Stimulated activated naive CD4-positive, alpha-beta T cell (primary cell): ENCODE results near the gene VCAM1.

Experiments
- DNase-seq, 6 experiments: peaks; one replicate each; lab custom pipeline; 2025; lab: John Stamatoyannopoulos, UW

The VCAM1 gene

DNA sequence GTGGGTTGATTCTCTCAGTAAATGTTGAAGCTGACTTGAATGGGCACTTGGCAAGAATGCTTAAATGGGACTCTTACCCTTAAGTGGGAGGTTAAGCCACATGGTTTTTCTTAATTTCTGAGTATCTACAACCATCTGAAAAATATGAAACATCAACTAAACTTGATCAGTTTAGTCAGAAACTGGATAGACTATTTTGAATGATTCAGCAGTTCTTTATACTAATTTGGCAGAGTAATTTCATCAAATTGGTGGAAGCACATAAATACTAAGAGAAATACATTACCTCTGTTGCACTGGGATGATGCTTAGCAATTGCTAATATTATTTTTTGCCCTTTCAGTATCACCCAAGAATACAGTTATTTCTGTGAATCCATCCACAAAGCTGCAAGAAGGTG is 4.7 kb downstream of the VCAM1 start:
- DNase-seq = no peak

DNA sequence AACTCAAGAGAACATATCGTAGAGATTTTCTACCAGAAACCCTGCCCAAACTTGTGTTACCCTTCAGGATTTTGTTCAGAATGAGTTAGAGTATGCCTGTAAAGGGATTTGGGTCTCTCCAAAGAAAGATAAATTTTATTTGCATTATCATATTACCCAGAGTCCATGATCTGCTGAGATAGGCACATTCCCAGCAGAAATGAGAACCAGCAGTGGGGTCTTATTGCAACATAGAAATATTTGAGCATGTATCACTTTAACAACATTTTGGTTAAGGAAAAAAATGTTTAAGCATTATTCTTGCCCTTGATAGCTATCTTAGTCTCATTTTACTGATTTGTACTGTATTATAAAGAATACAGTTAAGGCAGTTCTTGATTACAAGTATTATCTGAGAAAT is 10.6 kb downstream of the VCAM1 start:
- no peak for DNase-seq

DNA sequence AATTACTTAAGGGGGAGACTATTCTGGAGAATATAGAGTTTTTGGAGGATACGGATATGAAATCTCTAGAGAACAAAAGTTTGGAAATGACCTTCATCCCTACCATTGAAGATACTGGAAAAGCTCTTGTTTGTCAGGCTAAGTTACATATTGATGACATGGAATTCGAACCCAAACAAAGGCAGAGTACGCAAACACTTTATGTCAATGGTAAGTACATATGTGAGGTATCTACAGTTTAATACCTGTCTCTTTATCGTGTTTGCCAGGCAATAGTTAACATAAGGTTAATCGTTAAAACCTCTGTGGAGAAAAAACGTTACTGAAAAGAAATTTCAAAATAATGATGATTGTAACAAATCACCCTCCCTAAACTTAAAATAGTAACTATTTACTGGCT is 11.8 kb downstream of the VCAM1 start:
- no peak for DNase-seq

DNA sequence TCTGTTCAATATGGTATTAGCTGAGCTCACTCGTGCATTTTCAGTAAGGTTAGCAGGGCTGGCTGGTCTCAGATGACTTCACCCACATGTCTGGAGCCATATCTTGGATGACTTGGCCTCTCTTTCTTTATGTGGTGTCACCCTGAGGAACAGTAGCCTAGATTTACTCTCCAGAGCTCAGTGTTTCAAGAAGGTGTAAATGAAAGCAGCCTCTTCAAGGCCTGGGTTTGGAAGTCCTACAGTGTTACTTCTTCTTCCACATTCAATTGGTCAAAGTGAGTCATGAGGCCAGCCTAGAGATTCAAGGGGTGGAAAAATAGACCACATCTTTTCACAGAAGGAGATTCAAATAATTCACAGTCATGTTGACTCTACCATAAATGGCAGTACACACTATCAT is 12.2 kb downstream of the VCAM1 start:
- DNase-seq = no peak

DNA sequence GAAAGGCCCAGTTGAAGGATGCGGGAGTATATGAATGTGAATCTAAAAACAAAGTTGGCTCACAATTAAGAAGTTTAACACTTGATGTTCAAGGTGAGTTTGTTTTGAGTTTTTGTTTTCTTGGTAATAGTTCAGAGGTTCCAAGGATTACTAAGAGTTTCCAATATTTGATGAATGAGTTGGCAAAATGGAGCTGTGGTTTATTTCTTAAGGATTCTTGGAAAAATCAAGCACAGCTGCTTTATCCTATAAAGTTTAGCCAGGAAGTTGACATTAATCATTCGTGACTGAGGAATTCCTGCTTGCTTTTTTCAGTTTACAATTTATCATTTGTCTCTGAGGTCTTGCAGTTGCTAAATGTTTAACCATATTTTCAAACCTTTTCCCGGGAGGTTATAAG is 15.1 kb downstream of the VCAM1 start:
- no peak for DNase-seq

DNA sequence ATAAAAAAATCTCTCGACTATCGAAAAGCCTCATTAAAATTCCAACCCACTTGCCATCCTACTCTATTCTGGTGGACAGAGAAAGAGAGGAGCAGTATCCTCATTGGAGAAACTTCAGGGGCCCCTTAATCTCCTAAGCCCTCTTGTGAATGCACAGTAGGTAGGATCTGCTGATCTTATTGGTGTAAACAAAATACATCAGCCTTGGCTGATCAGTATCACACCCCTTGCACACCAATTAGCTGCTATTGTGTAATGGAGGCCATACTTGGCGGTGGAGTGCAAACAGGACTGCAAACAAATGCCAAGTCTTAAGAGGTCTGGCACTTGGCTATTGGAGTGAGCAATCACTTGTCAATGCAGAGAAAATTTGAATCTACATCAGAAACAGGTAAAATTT is 15.7 kb downstream of the VCAM1 start:
- DNase-seq = no peak

DNA sequence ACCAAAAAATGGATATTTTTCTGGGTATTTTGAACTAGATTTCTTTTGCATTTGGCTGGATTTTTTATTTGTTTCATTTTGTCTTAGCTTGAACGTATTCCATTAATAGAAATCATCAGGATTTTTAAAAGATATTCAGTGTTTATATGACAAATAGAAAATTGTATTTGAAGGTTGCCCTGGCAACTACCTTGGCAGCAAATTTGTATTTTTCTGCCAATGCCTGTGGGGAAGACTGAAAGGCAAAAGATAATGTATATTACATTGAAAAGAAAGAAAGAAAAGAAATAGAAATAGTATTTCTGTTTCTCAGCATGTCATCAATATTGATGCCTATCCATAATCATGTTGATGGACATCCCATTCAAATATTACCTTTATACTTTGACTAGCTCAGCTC is 16.8 kb downstream of the VCAM1 start:
- DNase-seq = no peak

DNA sequence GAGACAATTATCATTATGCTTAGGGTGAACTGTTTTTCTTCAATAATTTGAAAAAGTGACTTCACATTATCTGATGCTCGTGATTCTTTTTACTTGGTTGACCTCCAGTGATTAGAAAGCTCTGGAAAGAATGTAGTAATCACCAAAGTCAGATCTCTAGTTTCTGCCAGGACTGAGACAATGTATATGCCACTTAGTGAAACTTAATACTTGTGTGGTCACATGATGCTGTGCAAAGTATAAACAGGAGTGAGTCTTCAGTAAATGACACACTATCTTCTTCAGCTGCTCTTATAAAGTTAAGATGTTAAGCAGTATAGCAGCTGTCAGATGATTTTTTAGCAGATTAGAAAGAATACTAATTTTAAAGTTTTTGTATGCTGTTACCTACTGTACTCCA is 17.2 kb downstream of the VCAM1 start:
- no peak for DNase-seq

DNA sequence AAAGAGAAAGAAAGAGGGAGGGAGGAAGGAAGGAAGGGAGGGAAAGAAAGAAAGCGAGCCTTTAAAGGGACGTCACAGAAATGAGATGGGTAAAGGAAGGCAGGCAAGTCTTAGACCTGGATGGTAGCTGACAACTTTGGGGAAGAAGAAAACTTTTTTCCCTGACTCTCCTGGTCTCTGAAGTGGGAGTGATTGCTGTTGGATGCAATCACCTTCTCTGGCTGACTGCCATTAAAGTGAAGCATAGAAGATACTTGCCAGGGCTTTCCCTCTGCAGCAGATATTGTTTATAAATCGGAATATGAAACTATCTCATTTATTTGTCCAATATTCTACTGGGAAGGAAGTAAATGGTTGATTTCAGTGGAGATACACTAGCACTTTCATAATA is 27.0 kb downstream of the VCAM1 start:
- no peak for DNase-seq

DNA sequence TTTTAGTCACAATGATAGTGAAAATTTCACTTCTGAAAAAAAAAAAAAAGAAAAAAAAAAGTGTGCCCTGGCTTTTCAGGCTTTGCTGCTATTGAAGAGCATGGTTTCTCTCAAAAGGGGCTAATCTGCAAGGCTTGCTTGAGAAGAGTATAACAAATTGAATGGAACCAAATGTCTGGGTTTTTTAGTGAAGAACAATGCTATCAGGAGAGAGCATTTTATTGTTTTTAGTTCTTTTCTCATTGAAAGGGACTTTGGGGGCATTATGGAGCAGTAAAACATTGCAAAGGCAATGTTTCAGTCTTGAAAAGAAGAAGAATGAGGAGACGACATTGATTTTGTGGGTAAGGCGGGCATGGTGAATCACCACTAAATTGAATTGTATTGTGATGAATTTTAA is 28.2 kb downstream of the VCAM1 start:
- no peak for DNase-seq

DNA sequence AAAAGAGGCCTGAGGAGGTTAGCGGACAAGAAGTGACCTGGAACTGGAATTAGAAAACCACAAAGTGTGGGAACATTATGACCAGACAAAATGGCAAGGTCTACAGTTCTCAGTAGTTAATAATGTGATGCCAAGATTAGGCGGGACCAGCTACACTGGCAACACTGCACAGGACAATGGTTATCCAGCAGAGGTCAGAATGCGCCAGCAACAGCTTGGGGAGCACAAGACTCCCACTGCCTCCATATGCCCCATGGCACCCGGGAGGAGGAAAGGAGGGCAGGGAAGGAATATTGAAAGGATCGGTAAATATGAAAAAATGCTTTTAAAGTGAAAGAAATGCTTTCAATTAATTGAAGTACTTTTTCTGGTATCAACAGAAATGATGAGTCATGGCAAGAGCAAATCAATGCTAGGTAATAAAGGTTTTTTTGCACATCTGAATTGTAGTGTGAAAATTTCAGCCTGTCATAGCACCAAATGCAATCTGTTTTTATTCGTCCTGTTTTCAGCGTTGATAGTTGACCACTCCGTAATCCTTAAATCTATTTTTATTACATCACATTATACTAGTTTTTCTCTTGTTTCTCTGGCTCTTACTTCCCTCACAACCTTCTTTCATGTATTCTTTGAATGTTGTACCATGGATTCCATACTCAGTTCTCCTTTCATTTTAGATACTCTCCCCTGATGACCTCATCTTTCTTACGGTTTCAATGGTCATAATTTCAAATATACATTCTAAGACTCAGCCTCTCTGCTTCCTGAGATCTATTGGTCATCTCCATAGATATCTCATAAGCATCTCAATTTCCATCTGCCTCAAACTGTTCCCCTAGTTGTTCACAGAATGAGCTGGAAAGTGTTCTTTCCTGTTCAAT is 30.7 kb downstream of the VCAM1 start:
- DNase-seq = no peak

DNA sequence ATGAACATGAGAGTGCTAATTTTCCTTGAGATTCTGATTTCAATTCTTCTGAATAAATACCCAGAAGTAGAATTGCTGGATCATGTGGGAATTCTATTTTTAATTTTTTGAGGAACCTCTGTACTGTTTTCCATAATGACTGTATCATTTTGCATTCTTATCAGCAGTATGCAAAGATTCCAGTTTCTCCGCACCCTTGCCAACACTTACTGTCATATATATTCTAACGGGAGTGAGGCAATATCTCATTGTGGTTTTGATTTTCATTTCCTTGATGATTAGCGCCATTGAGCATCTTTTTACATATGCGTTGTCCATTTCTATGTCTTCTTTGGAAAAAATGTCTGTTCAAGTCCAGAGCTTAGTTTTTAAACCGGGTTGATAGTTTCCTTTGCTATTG is 33.2 kb downstream of the VCAM1 start:
- no peak for DNase-seq

DNA sequence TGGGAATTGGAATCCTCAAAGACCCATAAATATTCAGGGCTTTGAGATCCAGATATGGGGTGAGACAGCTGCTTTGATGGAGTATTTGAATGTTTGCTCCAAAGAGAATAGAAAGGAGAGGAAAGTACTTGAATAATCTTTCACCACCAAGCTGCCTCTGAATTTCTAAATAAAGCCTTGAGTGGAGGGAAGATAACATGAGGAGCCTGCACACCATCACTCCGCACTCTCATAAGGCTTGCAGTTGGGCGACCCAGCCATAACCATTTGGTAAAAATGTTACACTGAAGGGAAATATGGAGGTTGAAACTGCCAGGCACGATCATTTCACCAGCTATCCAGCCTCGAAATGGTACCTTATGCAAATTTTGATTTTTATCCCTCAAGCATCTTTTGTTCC is 38.4 kb downstream of the VCAM1 start:
- no peak for DNase-seq

DNA sequence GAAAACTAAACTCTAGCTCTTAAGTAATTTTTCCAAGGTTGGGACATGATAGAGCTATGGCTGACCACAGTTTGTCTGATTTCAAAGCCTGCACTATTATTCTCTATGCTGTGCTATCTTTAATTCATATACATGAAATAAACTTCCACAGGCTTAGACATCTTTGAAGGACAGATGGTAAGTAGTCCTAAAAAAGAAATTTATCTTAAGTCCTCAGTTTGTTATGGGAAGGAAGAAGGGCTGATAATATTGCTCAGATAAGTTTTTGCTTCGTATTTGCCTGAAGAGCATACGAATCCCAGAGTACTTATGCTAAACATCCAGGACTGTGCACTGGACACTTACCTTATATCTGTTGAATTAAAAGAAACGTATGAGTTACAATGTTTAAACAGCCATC is 39.6 kb downstream of the VCAM1 start:
- no peak for DNase-seq

DNA sequence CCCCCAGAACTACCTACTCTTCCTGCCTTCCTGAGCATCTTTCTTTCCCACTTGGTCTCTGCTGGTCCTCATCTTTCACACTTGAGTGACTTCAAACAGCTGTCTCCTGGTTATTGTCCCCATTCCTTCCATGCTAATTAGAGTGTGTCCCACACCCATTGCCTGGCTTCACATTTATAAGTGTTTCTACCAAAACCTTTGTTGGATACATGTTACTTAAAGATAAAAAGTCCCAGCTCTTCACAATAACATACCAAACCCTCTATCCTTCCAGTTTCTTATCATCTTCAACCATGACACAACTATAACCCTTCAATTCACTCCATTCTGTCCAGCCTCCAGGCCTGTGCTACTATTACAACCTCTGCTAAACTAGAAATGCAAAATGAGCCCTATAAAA is 41.0 kb downstream of the VCAM1 start:
- no peak for DNase-seq

DNA sequence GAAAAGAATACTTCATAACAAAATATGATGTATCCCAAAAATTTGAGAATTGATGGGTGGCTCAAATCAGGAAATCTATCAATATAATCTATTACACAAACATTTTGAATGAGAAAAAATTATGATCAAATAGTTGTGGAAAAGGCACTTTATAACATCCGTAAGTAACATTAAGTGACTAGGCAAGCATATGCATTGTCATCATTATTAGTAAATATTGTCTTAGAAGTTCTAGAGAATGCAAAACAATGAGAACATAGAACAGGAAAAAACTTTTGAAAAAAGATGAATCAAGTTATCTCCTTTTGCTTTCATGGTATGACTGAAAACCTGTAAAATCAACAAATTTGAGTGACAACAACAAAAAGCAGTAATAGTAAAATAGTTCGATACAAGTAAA is 42.9 kb downstream of the VCAM1 start:
- DNase-seq = no peak

DNA sequence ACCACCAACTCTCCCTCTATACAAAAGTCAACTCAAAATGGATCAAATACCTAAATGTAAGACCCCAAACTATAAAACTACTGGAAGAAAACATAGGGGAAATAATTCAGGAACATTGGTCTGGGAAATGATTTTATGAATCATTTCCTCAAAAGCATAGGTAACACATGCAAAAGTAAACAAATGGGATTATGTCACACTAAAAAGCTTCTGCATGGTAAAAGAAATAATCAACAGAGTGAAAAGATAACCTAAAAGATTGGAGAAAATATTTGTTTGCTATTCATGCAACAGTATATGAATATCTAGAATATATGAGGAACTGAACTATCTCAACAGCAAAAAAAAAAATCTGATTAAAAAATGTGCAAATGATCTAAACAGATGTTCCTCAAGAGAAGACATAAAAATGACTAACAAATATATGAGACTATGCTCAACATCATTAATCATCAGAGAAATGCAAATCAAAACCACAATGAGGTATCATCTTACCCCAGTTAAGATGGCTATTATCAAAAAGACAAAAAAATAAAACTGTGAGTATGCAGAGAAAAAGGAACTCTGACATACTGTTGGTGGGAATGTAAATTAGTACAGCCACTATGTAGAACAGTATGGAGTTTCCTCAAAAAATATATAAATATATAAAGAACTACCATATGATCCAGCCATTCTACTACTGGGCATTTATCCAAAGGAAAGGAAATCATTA is 47.8 kb downstream of the VCAM1 start:
- DNase-seq = no peak

DNA sequence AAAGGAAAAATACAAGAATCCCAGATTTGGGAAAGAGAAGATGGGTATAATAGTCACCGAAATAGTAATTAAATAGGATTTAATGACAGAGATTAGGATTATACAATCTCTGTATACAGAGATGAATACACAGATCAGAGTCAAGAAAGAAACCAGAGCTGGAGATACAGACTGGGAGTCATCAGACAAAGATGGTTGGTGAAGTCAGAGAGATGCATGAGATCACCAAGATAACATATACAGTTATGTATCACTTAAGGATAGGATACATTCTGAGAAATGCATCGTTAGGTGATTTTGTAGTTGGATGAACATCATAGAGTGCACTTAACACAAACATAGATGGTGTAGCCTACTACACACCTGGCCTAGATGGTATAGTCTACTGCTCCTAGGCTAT is 49.8 kb downstream of the VCAM1 start:
- DNase-seq = no peak

DNA sequence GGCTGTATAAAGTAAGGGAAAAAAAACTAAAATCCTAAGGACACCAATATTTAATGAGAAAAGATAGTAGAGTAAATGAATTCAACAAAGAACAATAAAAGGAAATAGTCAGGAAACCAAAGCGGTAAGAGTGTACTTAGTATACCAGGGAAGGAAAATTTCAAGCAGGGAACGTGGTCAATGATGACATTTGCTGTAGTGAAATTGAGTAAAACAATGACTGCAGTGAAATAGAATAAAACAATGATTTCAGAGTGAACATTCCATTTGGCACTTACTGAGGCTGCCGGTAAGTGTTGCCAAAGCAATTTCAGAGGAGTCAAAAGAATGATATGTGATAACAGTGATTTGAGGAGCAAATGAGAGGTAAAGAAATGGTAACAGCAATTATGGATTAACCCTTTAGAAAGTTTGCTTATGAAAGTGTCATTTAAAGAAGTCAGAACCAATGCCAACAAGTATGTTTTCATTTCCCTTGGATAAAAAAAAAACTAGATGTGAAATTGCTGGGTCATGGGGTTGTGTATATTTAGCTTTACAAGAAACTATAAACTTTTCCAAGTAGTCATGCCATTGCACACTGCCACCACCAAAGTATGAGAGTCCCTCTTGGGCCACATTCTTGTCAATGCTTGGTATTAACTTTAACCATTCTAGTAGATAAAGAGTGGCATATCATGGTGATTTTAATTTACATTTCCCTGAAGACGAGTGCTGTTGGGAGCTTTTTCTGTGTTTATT is 50.5 kb downstream of the VCAM1 start:
- no peak for DNase-seq

DNA sequence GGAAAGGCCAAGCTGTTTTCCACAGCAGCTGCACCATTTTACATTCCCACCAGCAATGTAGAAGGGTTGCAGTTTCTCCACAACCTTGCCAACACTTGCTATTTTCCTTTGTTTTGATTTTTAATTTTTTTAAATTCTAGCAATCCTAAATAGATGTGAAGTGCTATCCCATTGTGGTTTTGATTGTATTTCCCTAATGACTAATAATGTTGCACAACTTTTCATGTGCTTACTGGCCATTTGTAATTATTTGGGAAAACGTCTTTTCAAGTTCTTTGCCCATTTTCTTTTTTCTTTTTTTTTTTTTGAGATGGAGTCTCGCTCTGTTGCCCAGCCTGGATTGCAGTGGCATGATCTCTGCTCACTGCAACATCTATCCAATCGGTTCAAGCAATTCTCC is 53.9 kb downstream of the VCAM1 start:
- DNase-seq = no peak

DNA sequence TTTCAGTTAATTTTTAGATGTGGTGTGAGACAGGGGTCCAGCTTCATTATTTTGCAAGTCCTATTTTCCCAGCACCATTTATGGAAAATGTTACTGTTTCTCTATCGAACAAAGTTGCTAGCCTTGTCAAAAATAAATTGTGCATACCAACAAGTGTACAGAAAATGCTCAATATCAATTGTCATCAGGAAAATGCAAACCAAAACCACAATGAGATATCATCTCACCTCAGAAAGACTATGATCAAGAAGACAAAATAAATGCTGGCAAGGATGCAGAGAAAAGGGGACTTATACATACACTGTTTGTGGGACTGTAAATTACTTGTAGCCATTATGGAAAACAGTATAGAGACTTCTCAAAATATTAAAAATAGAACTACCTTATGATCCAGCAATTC is 54.8 kb downstream of the VCAM1 start:
- DNase-seq = no peak

DNA sequence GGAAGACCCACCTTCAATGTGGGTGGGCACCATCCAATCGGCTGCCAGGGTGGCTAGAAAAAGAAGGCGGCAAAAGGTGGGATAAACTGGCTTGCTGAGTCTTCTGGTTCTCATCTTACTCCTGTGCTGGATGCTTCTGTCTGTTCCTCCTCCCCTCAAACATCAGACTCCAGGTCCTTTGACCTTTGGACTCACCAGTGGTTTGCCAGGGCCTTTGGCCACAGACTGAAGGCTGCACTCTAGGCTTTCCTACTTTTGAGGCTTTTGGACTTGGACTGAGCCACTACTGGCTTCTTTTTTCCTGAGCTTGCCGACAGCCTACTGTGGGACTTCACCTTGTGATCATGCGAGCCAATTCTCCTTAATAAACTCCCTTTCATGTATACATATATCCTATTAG is 55.9 kb downstream of the VCAM1 start:
- no peak for DNase-seq

DNA sequence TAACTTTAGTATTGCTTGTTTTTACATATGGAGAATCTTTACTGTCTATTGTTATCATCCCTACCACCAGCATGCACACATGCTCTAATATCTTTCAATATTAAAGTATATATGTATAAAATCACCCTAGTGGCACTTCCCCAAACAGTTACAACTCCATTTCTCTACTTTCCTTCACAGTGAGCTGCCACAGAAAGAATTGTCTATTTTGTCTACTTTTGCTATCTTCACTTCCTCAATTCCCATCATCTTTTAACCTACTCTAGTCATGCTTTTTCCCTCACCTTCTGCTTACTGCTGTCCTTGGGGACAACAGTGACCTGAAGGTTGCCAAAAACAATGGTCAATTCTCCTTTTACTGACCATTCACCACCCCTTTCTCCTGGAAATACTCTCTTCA is 59.2 kb downstream of the VCAM1 start:
- no peak for DNase-seq
